ENCODE results near the gene POTEE. TPM values are rescaled to one million over a fixed set of nuclear protein-coding genes. Genes with fewer than 3 reads are reported as not detected.

The POTEE gene
- total RNA-seq, 1 experiment from 2014 or later: 0.14 TPM

Other genes starting within 250 kb of the POTEE start
- 83.2 and 92.2 TPM in 2 replicates for gene FAM168B, start 116.1 kb upstream of the POTEE start, total RNA-seq (2014; rRNA removed; shearing (Covaris generic))
- 84.1 and 96.6 TPM in 2 replicates for gene PLEKHB2, start 104.2 kb upstream of the POTEE start, total RNA-seq (2014; rRNA removed; shearing (Covaris generic))
- gene RAB6D, start 154.6 kb downstream of the POTEE start, total RNA-seq (2014; rRNA removed; shearing (Covaris generic)): 0.06 TPM in 1 of 2 replicates, not detected in the other

Measured in G401 (cell line).